Large intestine (tissue), 3 donors: ENCODE measurements around the gene ERVK3-1. TPM values are rescaled to one million over a fixed set of nuclear protein-coding genes. Genes with fewer than 3 reads are reported as not detected.

Experiments used
- DNase-seq, 2 donors: peaks; one replicate each; pipeline versions ENCODE4 v3.0.0 to v3.0.0-alpha.2; 2013
- H3K27ac ChIP-seq: one replicate; pipeline ENCODE4 v1.5.1; 2013; ENCODE audit warnings: low read length
- H3K27me3 ChIP-seq: 2 replicates; pipeline ENCODE4 v1.6.1; 2013; ENCODE audit warnings: low read length; ENCODE audit not compliant: control insufficient read depth, insufficient read depth
- H3K36me3 ChIP-seq: 2 replicates; pipeline ENCODE4 v1.6.1; 2013; ENCODE audit warnings: low read length; ENCODE audit not compliant: control insufficient read depth, insufficient read depth
- H3K4me1 ChIP-seq: one replicate; pipeline ENCODE4 v1.6.1; 2013; ENCODE audit warnings: low read length; ENCODE audit not compliant: control insufficient read depth, insufficient read depth
- H3K4me3 ChIP-seq: one replicate; pipeline ENCODE4 v1.5.1; 2013; ENCODE audit warnings: low read length
- H3K9me3 ChIP-seq: one replicate; pipeline ENCODE4 v1.6.1; 2013; ENCODE audit warnings: mild to moderate bottlenecking, low read depth, low read length, moderate library complexity; ENCODE audit not compliant: control insufficient read depth
- WGBS: methylation state at CpG from one replicate; pipeline ENCODE4 v1.1.5; 2013; ENCODE audit warnings: low lambda C conversion rate; ENCODE audit not compliant: insufficient coverage; 5-methylcytosine and 5-hydroxymethylcytosine counted together
- polyA plus RNA-seq: library from polyadenylated mRNA; unstranded; fragments of 120-200 nt; gene quantifications from one replicate; pipeline ENCODE4 v1.2.1, GENCODE V29; 2013

The ERVK3-1 gene
- polyA plus RNA-seq, 1 donor: 59.3 TPM

GRCh38 chr19:58275564-58275963, 29.6 kb upstream of the ERVK3-1 start:
- Histone ChIP-seq H3K4me3 (no peak overlapping the region), H3K27me3 (no peaks in the 10 kb centered on the region), H3K27ac (no peak overlapping the region), H3K36me3 (peaks cover 27% of the 10 kb centered on the region), H3K9me3 (peaks cover 42% of the 10 kb centered on the region), H3K4me1 (no peaks in the 10 kb centered on the region)
- no peak for DNase-seq
- WGBS: no CpG with 5 or more reads among the region's 3 CpGs

GRCh38 chr19:58277197-58277596, 28.0 kb upstream of the ERVK3-1 start:
- Histone ChIP-seq H3K36me3 (peaks cover 20% of the 10 kb centered on the region), H3K27me3 (no peaks in the 10 kb centered on the region), H3K4me3 (no peak overlapping the region), H3K27ac (no peak overlapping the region), H3K4me1 (no peaks in the 10 kb centered on the region), H3K9me3 (peaks cover 26% of the 10 kb centered on the region)
- no peak for DNase-seq
- no CpG with 5 or more reads among the region's 7 CpGs for WGBS

GRCh38 chr19:58277748-58278540, 27.2 kb upstream of the ERVK3-1 start:
- H3K27ac ChIP-seq: peak overlapping the region; percentile 84
- peaks cover 20% of the 10 kb centered on the region for H3K9me3 ChIP-seq
- peak overlapping the region; percentile 100 for H3K4me3 ChIP-seq
- H3K27me3 ChIP-seq: no peaks in the 10 kb centered on the region
- WGBS: 14% methylated on average over 3 of the region's 25 CpGs
- no peak for DNase-seq
- H3K4me1 ChIP-seq: no peaks in the 10 kb centered on the region
- peaks cover 19% of the 10 kb centered on the region for H3K36me3 ChIP-seq

- H3K27me3 ChIP-seq: no peaks in the 10 kb centered on the region
- DNase-seq: peak; percentile 99 to 100
- peaks cover 14% of the 10 kb centered on the region for H3K9me3 ChIP-seq
- H3K27ac ChIP-seq: peak within 1 kb of the TSS; percentile 85
- peak within 1 kb of the TSS; percentile 100 for H3K4me3 ChIP-seq
- H3K4me1 ChIP-seq: no peaks in the 10 kb centered on the region
- no CpG with 5 or more reads among the region's 42 CpGs for WGBS
- H3K36me3 ChIP-seq: peaks cover 19% of the 10 kb centered on the region
These were observed 26.6 kb upstream of the ERVK3-1 start, which contains the start of gene ZNF8 for GRCh38 chr19:58278541-58279041. ZNF8 (plus strand) TSS chr19:58278955; CDS start chr19:58279082, 127 bp downstream.

GRCh38 chr19:58279042-58279924, 25.9 kb upstream of the ERVK3-1 start:
- no peaks in the 10 kb centered on the region for H3K27me3 ChIP-seq
- WGBS: 40% methylated on average over 1 of the region's 60 CpGs
- H3K36me3 ChIP-seq: peaks cover 17% of the 10 kb centered on the region
- peak; percentile 76 to 83 for DNase-seq
- H3K9me3 ChIP-seq: peaks cover 10% of the 10 kb centered on the region
- peak overlapping the region; percentile 85 for H3K27ac ChIP-seq
- H3K4me3 ChIP-seq: peak overlapping the region; percentile 100
- H3K4me1 ChIP-seq: no peaks in the 10 kb centered on the region

- no peaks in the 10 kb centered on the region for H3K4me1 ChIP-seq
- no peaks in the 10 kb centered on the region for H3K27me3 ChIP-seq
- WGBS: no CpG with 5 or more reads among the region's 4 CpGs
- DNase-seq: no peak
- peaks cover 10% of the 10 kb centered on the region for H3K9me3 ChIP-seq
- H3K4me3 ChIP-seq: peak overlapping the region; percentile 100
- no peak overlapping the region for H3K27ac ChIP-seq
- H3K36me3 ChIP-seq: peaks cover 16% of the 10 kb centered on the region
These were observed 25.3 kb upstream of the ERVK3-1 start for GRCh38 chr19:58279925-58280316.

GRCh38 chr19:58284199-58284598, 21.0 kb upstream of the ERVK3-1 start:
- no CpG with 5 or more reads among the region's 7 CpGs for WGBS
- no peaks in the 10 kb centered on the region for H3K27me3 ChIP-seq
- H3K9me3 ChIP-seq: peaks cover 5% of the 10 kb centered on the region
- H3K4me1 ChIP-seq: no peaks in the 10 kb centered on the region
- H3K27ac ChIP-seq: no peak overlapping the region
- H3K4me3 ChIP-seq: no peak overlapping the region
- no peak for DNase-seq
- H3K36me3 ChIP-seq: peaks cover 39% of the 10 kb centered on the region

- Histone ChIP-seq H3K4me3 (no peak overlapping the region), H3K27ac (no peak overlapping the region), H3K9me3 (peaks cover 42% of the 10 kb centered on the region), H3K4me1 (no peaks in the 10 kb centered on the region), H3K36me3 (peaks cover 82% of the 10 kb centered on the region), H3K27me3 (no peaks in the 10 kb centered on the region)
- WGBS: 100% methylated on average over 1 of the region's 7 CpGs
- DNase-seq: no peak
These were observed 13.2 kb upstream of the ERVK3-1 start for GRCh38 chr19:58291943-58292342.

GRCh38 chr19:58294743-58295374, 10.3 kb upstream of the ERVK3-1 start:
- peaks cover 69% of the 10 kb centered on the region for H3K36me3 ChIP-seq
- WGBS: no CpG with 5 or more reads among the region's 22 CpGs

GRCh38 chr19:58296104-58296503, 9.1 kb upstream of the ERVK3-1 start:
- H3K27me3 ChIP-seq: no peaks in the 10 kb centered on the region
- no peak for DNase-seq
- WGBS: no CpG with 5 or more reads among the region's 7 CpGs
- H3K36me3 ChIP-seq: peaks cover 72% of the 10 kb centered on the region
- H3K27ac ChIP-seq: no peak overlapping the region
- no peak overlapping the region for H3K4me3 ChIP-seq
- H3K9me3 ChIP-seq: peaks cover 33% of the 10 kb centered on the region
- no peaks in the 10 kb centered on the region for H3K4me1 ChIP-seq

More at GRCh38 chr19:58294743-58295374, 10.3 kb upstream of the ERVK3-1 start:
- H3K27ac ChIP-seq: no peak overlapping the region
- peaks cover 39% of the 10 kb centered on the region for H3K9me3 ChIP-seq
- no peaks in the 10 kb centered on the region for H3K27me3 ChIP-seq
- H3K4me3 ChIP-seq: no peak overlapping the region
- DNase-seq: no peak
- H3K4me1 ChIP-seq: no peaks in the 10 kb centered on the region
